CD4-positive, CD25-positive, alpha-beta regulatory T cell (primary cell): ENCODE data around the gene TRPM3. TPM values are rescaled to one million over a fixed set of nuclear protein-coding genes. Genes with fewer than 3 reads are reported as not detected.

Experiments used
- ATAC-seq, 2 donors: fragments of 150-1000 bp; cut with Tn5 transposase; one replicate each; pipeline ENCODE4 v1.10.0; 2021; ENCODE audit warnings: low read depth in 2 of 2, moderate number of reproducible peaks in 2 of 2, moderate library complexity in 1 of 2
- DNase-seq, 3 donors: peaks; one replicate each; pipeline versions ENCODE4 v3.0.0 to v3.0.0-alpha.2; 2012 to 2022; ENCODE audit warnings: mixed read lengths in 1 of 3
- H3K27ac ChIP-seq: one replicate; pipeline ENCODE4 v1.7.0; 2013; ENCODE audit warnings: mild to moderate bottlenecking, low read length; ENCODE audit not compliant: insufficient read depth, poor library complexity, severe bottlenecking
- H3K27me3 ChIP-seq: one replicate; pipeline ENCODE4 v1.7.0; 2013; ENCODE audit warnings: low read length; ENCODE audit not compliant: control insufficient read depth, insufficient read depth
- H3K36me3 ChIP-seq: one replicate; pipeline ENCODE4 v1.7.0; 2013; ENCODE audit warnings: mild to moderate bottlenecking, low read length, moderate library complexity; ENCODE audit not compliant: control insufficient read depth, insufficient read depth
- H3K4me1 ChIP-seq: 2 replicates; pipeline ENCODE4 v1.7.0; 2013; ENCODE audit warnings: mild to moderate bottlenecking, low read length; ENCODE audit not compliant: insufficient read depth, control insufficient read depth, poor library complexity, severe bottlenecking
- H3K4me3 ChIP-seq: one replicate; pipeline ENCODE4 v1.7.0; 2013; ENCODE audit warnings: low read depth, mild to moderate bottlenecking, low read length, moderate library complexity
- H3K9me3 ChIP-seq, 2 experiments: 1 replicate in 1 of 2; 2 replicates in 1 of 2; pipeline ENCODE4 v1.7.0; 2013; ENCODE audit warnings: low read length in 2 of 2, mild to moderate bottlenecking in 1 of 2, moderate library complexity in 1 of 2; ENCODE audit not compliant: control insufficient read depth in 2 of 2
- H3K27ac Mint-ChIP-seq, 3 donors: one replicate each; pipeline ENCODE4 v1.8.0; 2020 to 2022; ENCODE audit warnings: mild to moderate bottlenecking in 3 of 3, mixed read lengths in 3 of 3, moderate library complexity in 2 of 3
- H3K27me3 Mint-ChIP-seq: one replicate; pipeline ENCODE4 v1.8.0; 2022; ENCODE audit warnings: mild to moderate bottlenecking, mixed read lengths
- H3K36me3 Mint-ChIP-seq: one replicate; pipeline ENCODE4 v1.8.0; 2020; ENCODE audit warnings: mixed read lengths
- H3K4me1 Mint-ChIP-seq, 4 donors: one replicate each; pipeline ENCODE4 v1.8.0; 2020 to 2022; ENCODE audit warnings: mixed read lengths in 4 of 4, mild to moderate bottlenecking in 1 of 4
- H3K4me3 Mint-ChIP-seq, 4 donors: one replicate each; pipeline ENCODE4 v1.8.0; 2020 to 2022; ENCODE audit warnings: mild to moderate bottlenecking in 4 of 4, mixed read lengths in 4 of 4, moderate library complexity in 3 of 4
- H3K9me3 Mint-ChIP-seq, 7 donors: one replicate each; pipeline ENCODE4 v1.8.0; 2020 to 2022; ENCODE audit warnings: mixed read lengths in 7 of 7, mild to moderate bottlenecking in 3 of 7, moderate library complexity in 2 of 7
- polyA plus RNA-seq, 4 donors: library from polyadenylated mRNA; unstranded; fragments of 300-500 nt; fragmentation: Illumina TruSeq; gene quantifications; one replicate each; pipeline ENCODE4 v1.2.3, GENCODE V29; 2021
- total RNA-seq: library from RNA; stranded (reverse); gene quantifications from one replicate; pipeline ENCODE4 v1.2.3, GENCODE V29; 2022

TRPM3 gene
- total and polyA plus RNA-seq, 5 donors from 2014 or later, result not detected

- no peaks in the 10 kb centered on the region for H3K9me3 ChIP-seq
- H3K27me3 Mint-ChIP-seq, result no peaks in the 10 kb centered on the region
- H3K4me3 Mint-ChIP-seq, result peak overlapping the region in 3 of 4 donors; percentile 46 to 74 (median 61)
- no peaks in the 10 kb centered on the region for H3K36me3 ChIP-seq
- H3K27me3 ChIP-seq, result no peaks in the 10 kb centered on the region
- no peaks in the 10 kb centered on the region for H3K36me3 Mint-ChIP-seq
- peaks cover 12 to 38% (median 27%) of the 10 kb centered on the region in 4 donors for H3K4me1 Mint-ChIP-seq
- H3K27ac Mint-ChIP-seq, result peak overlapping the region; percentile 86 to 98 (median 93)
- ATAC-seq, result no peak
- no peaks in the 10 kb centered on the region for H3K9me3 Mint-ChIP-seq
- DNase-seq, result no peak
- peak overlapping the region; percentile 60 for H3K27ac ChIP-seq
- H3K4me3 ChIP-seq, result peak overlapping the region; percentile 51
- peaks cover 18% of the 10 kb centered on the region for H3K4me1 ChIP-seq
These were observed 558.4 kb downstream of the TRPM3 start for GRCh38 chr9:70563010-70563409.

- Mint-ChIP-seq H3K27me3 (no peaks in the 10 kb centered on the region), H3K36me3 (no peaks in the 10 kb centered on the region), H3K9me3 (no peaks in the 10 kb centered on the region), H3K27ac (peak overlapping the region in 1 of 3 donors; percentile 60), H3K4me3 (no peak overlapping the region), H3K4me1 (peaks cover 12 to 38% (median 27%) of the 10 kb centered on the region in 4 donors)
- DNase-seq, result no peak
- Histone ChIP-seq H3K27ac (no peak overlapping the region), H3K4me1 (peaks cover 18% of the 10 kb centered on the region), H3K4me3 (no peak overlapping the region), H3K9me3 (no peaks in the 10 kb centered on the region), H3K36me3 (no peaks in the 10 kb centered on the region), H3K27me3 (no peaks in the 10 kb centered on the region)
- ATAC-seq, result no peak
These were observed 559.5 kb downstream of the TRPM3 start for GRCh38 chr9:70561786-70562395.

GRCh38 chr9:70561111-70561510 lies 560.3 kb downstream of the TRPM3 start:
- Mint-ChIP-seq H3K4me1 (peaks cover 12 to 36% (median 26%) of the 10 kb centered on the region in 4 donors), H3K36me3 (no peaks in the 10 kb centered on the region), H3K4me3 (no peak overlapping the region), H3K9me3 (no peaks in the 10 kb centered on the region), H3K27ac (peak overlapping the region in 1 of 3 donors; percentile 60), H3K27me3 (no peaks in the 10 kb centered on the region)
- H3K27me3 ChIP-seq, result no peaks in the 10 kb centered on the region
- no peaks in the 10 kb centered on the region for H3K36me3 ChIP-seq
- DNase-seq, result no peak
- ATAC-seq, result no peak
- H3K4me3 ChIP-seq, result no peak overlapping the region
- H3K9me3 ChIP-seq, result no peaks in the 10 kb centered on the region
- peaks cover 18% of the 10 kb centered on the region for H3K4me1 ChIP-seq
- no peak overlapping the region for H3K27ac ChIP-seq

- Histone ChIP-seq H3K27me3 (no peaks in the 10 kb centered on the region), H3K9me3 (no peaks in the 10 kb centered on the region), H3K27ac (no peak overlapping the region), H3K36me3 (no peaks in the 10 kb centered on the region), H3K4me3 (no peak overlapping the region), H3K4me1 (peaks cover 13% of the 10 kb centered on the region)
- H3K4me3 Mint-ChIP-seq, result no peak overlapping the region
- ATAC-seq (no peak), DNase-seq (no peak)
- no peaks in the 10 kb centered on the region for H3K36me3 Mint-ChIP-seq
- no peak overlapping the region for H3K27ac Mint-ChIP-seq
- peaks cover 14 to 23% (median 17%) of the 10 kb centered on the region in 4 donors for H3K4me1 Mint-ChIP-seq
- H3K9me3 Mint-ChIP-seq, result no peaks in the 10 kb centered on the region
- no peaks in the 10 kb centered on the region for H3K27me3 Mint-ChIP-seq
These were observed 562.3 kb downstream of the TRPM3 start for GRCh38 chr9:70559102-70559501.

GRCh38 chr9:70557661-70558369 lies 563.6 kb downstream of the TRPM3 start:
- H3K27me3 ChIP-seq, result no peaks in the 10 kb centered on the region
- Mint-ChIP-seq H3K27ac (peak overlapping the region in 1 of 3 donors; percentile 21), H3K36me3 (no peaks in the 10 kb centered on the region), H3K4me3 (no peak overlapping the region), H3K9me3 (no peaks in the 10 kb centered on the region), H3K27me3 (no peaks in the 10 kb centered on the region), H3K4me1 (peaks cover 4 to 10% (median 6%) of the 10 kb centered on the region in 4 donors)
- DNase-seq (no peak), ATAC-seq (no peak)
- no peak overlapping the region for H3K27ac ChIP-seq
- H3K4me1 ChIP-seq, result peaks cover under 1% of the 10 kb centered on the region
- no peaks in the 10 kb centered on the region for H3K36me3 ChIP-seq
- no peaks in the 10 kb centered on the region for H3K9me3 ChIP-seq
- H3K4me3 ChIP-seq, result no peak overlapping the region

- Histone ChIP-seq H3K36me3 (no peaks in the 10 kb centered on the region), H3K9me3 (no peaks in the 10 kb centered on the region), H3K27me3 (no peaks in the 10 kb centered on the region), H3K27ac (no peak overlapping the region), H3K4me1 (no peaks in the 10 kb centered on the region), H3K4me3 (no peak overlapping the region)
- Mint-ChIP-seq H3K36me3 (no peaks in the 10 kb centered on the region), H3K4me3 (no peak overlapping the region), H3K9me3 (no peaks in the 10 kb centered on the region), H3K4me1 (peaks cover 0 to 5% (median 3%) of the 10 kb centered on the region in 4 donors), H3K27me3 (no peaks in the 10 kb centered on the region), H3K27ac (no peak overlapping the region)
- DNase-seq (no peak), ATAC-seq (no peak)
These were observed 564.6 kb downstream of the TRPM3 start for GRCh38 chr9:70556771-70557170.

- H3K27me3 Mint-ChIP-seq, result no peaks in the 10 kb centered on the region
- no peaks in the 10 kb centered on the region for H3K36me3 ChIP-seq
- H3K27me3 ChIP-seq, result no peaks in the 10 kb centered on the region
- no peak for DNase-seq
- H3K4me3 ChIP-seq, result no peak overlapping the region
- no peak for ATAC-seq
- no peak overlapping the region for H3K4me3 Mint-ChIP-seq
- no peaks in the 10 kb centered on the region for H3K9me3 Mint-ChIP-seq
- H3K9me3 ChIP-seq, result no peaks in the 10 kb centered on the region
- no peak overlapping the region for H3K27ac Mint-ChIP-seq
- no peaks in the 10 kb centered on the region for H3K4me1 ChIP-seq
- no peaks in the 10 kb centered on the region for H3K36me3 Mint-ChIP-seq
- H3K4me1 Mint-ChIP-seq, result peaks cover 0 to 5% (median 1%) of the 10 kb centered on the region in 4 donors
- no peak overlapping the region for H3K27ac ChIP-seq
These were observed 566.5 kb downstream of the TRPM3 start for GRCh38 chr9:70554881-70555280.
